ENCODE data around the gene ZMIZ1. TPM values are rescaled to one million over a fixed set of nuclear protein-coding genes. Genes with fewer than 3 reads are reported as not detected.
A peak's percentile ranks its signal among the peaks of the same experiment; 100 is the strongest.

Gene ZMIZ1
- polyA plus RNA-seq, 1 experiment: 7.6 TPM

GRCh38 chr10:79209340-79209739 is 140.6 kb downstream of the ZMIZ1 start:
- H3K27ac ChIP-seq (ENCODE audit: low read depth, low read length): no peak overlapping the region
- ChIA-PET POLR2A (no interaction called here), CTCF (interaction anchor here (1.6 kb wide), 1 partner anchor 13 kb away, joined by 6 read pairs; no protein-coding TSS in a partner anchor)
- no peak overlapping the region for H3K4me3 ChIP-seq (ENCODE audit: low read depth, low read length)
- H3K9me3 ChIP-seq (ENCODE audit: control insufficient read depth, insufficient read depth, low read length): no peaks in the 10 kb centered on the region
- no peak for DNase-seq (ENCODE audit: low read depth, low spot score)
- no peaks in the 10 kb centered on the region for H3K27me3 ChIP-seq (ENCODE audit: control insufficient read depth, insufficient read depth, low read length)
- no peak for TF ChIP-seq CTCF (IDR thresholded peaks at IDR 0.05; ENCODE audit: low read depth, low read length)

- TF ChIP-seq CTCF (IDR thresholded peaks at IDR 0.05; ENCODE audit: low read depth, low read length): no peak
- ChIA-PET POLR2A (no interaction called here), CTCF (interaction anchor here (1.6 kb wide), 1 partner anchor 14 kb away, joined by 6 read pairs; no protein-coding TSS in a partner anchor)
- H3K27me3 ChIP-seq (ENCODE audit: control insufficient read depth, insufficient read depth, low read length): no peaks in the 10 kb centered on the region
- no peaks in the 10 kb centered on the region for H3K9me3 ChIP-seq (ENCODE audit: control insufficient read depth, insufficient read depth, low read length)
- no peak overlapping the region for H3K27ac ChIP-seq (ENCODE audit: low read depth, low read length)
- H3K4me3 ChIP-seq (ENCODE audit: low read depth, low read length): no peak overlapping the region
- DNase-seq (ENCODE audit: low read depth, low spot score): no peak
These were observed 141.1 kb downstream of the ZMIZ1 start for GRCh38 chr10:79209831-79210230.

GRCh38 chr10:79210672-79211071 is 141.9 kb downstream of the ZMIZ1 start:
- POLR2A ChIA-PET: no interaction called here
- Histone ChIP-seq H3K27ac (ENCODE audit: low read depth, low read length) (peak overlapping the region; percentile 21), H3K4me3 (ENCODE audit: low read depth, low read length) (no peak overlapping the region), H3K27me3 (ENCODE audit: control insufficient read depth, insufficient read depth, low read length) (no peaks in the 10 kb centered on the region), H3K9me3 (ENCODE audit: control insufficient read depth, insufficient read depth, low read length) (no peaks in the 10 kb centered on the region)
- CTCF ChIA-PET: no interaction called here
- no peak for DNase-seq (ENCODE audit: low read depth, low spot score)
- no peak for TF ChIP-seq CTCF (IDR thresholded peaks at IDR 0.05; ENCODE audit: low read depth, low read length)

GRCh38 chr10:79211616-79212015 is 142.8 kb downstream of the ZMIZ1 start:
- DNase-seq (ENCODE audit: low read depth, low spot score): no peak
- ChIA-PET CTCF (no interaction called here), POLR2A (no interaction called here)
- no peak overlapping the region for H3K27ac ChIP-seq (ENCODE audit: low read depth, low read length)
- no peak for TF ChIP-seq CTCF (IDR thresholded peaks at IDR 0.05; ENCODE audit: low read depth, low read length)
- H3K4me3 ChIP-seq (ENCODE audit: low read depth, low read length): no peak overlapping the region
- H3K9me3 ChIP-seq (ENCODE audit: control insufficient read depth, insufficient read depth, low read length): no peaks in the 10 kb centered on the region
- H3K27me3 ChIP-seq (ENCODE audit: control insufficient read depth, insufficient read depth, low read length): no peaks in the 10 kb centered on the region

GRCh38 chr10:79215531-79215930 is 146.8 kb downstream of the ZMIZ1 start:
- no peak for TF ChIP-seq CTCF (IDR thresholded peaks at IDR 0.05; ENCODE audit: low read depth, low read length)
- ChIA-PET POLR2A (no interaction called here), CTCF (interaction anchor here (3.1 kb wide), 1 partner anchor 13 kb away, joined by 8 read pairs; no protein-coding TSS in a partner anchor)
- H3K27me3 ChIP-seq (ENCODE audit: control insufficient read depth, insufficient read depth, low read length): no peaks in the 10 kb centered on the region
- no peak overlapping the region for H3K4me3 ChIP-seq (ENCODE audit: low read depth, low read length)
- H3K9me3 ChIP-seq (ENCODE audit: control insufficient read depth, insufficient read depth, low read length): no peaks in the 10 kb centered on the region
- H3K27ac ChIP-seq (ENCODE audit: low read depth, low read length): no peak overlapping the region
- DNase-seq (ENCODE audit: low read depth, low spot score): no peak
